GM12878 (cell line): Measurements from ENCODE around the gene VWA5B2. TPM values are rescaled to one million over a fixed set of nuclear protein-coding genes. Genes with fewer than 3 reads are reported as not detected.
A peak's percentile ranks its signal among the peaks of the same experiment; 100 is the strongest.

ENCODE experiments used
- ATAC-seq: fragments of 200-7000 bp; cut with Tn5 transposase; 3 replicates; pipeline ENCODE4 v1.9.1; 2020; ENCODE audit warnings: mild to moderate bottlenecking, moderate library complexity
- BruUV-seq: library from RNA; stranded (reverse); fragments of 400-500 nt; replicated peaks from 2 replicates; lab custom pipeline; 2021; lab: Mats Ljungman, UMichigan
- CTCF ChIA-PET: fragments of 300-600 bp; sonication (Branson Sonifier 250); formaldehyde crosslinking; extraction: SDS; loops from one replicate; lab custom pipeline; 2021; ENCODE audit warnings: inconsistent platforms; lab: Yijun Ruan, JAX
- POLR2A ChIA-PET: fragments of 350-600 bp; formaldehyde crosslinking; extraction: SDS; loops from one replicate; lab custom pipeline; 2021; ENCODE audit warnings: inconsistent platforms; lab: Charles Lee
- RAD21 ChIA-PET: fragments of 300-600 bp; sonication (Branson Sonifier 250); formaldehyde crosslinking; loops from one replicate; lab custom pipeline; 2023; ENCODE audit warnings: antibody characterized with exemption; ENCODE audit not compliant: unreplicated experiment; lab: Charles Lee
- SMC1A ChIA-PET: fragments of 300-600 bp; sonication (Branson Sonifier 250); formaldehyde crosslinking; loops from one replicate; lab custom pipeline; 2023; ENCODE audit not compliant: unreplicated experiment, uncharacterized antibody; lab: Charles Lee
- DNase-seq: peaks from one replicate; pipeline ENCODE4 v3.0.0-alpha.2; 2011; ENCODE audit warnings: low read depth, low spot score
- FAIRE-seq: peaks from 3 replicates; lab custom pipeline; 2011; peaks lifted over from hg19 to GRCh38; lab: Jason Lieb, UNC
- H2AFZ ChIP-seq: 2 replicates; pipeline ENCODE4 v1.6.0; 2011; ENCODE audit warnings: low read depth, low read length, control low read depth; ENCODE audit not compliant: control insufficient read depth
- H3K27ac ChIP-seq: 2 replicates; pipeline ENCODE4 v1.5.1; 2011; ENCODE audit warnings: control low read depth; ENCODE audit not compliant: control insufficient read depth, insufficient read depth
- H3K27me3 ChIP-seq, 2 experiments: replicated peaks in 1 of 2; 2 replicates each; pipeline versions ENCODE4 v1.6.0 to v1.6.1; 2011; ENCODE audit warnings: low read length in 1 of 2; ENCODE audit not compliant: control insufficient read depth in 2 of 2, insufficient read depth in 2 of 2
- H3K36me3 ChIP-seq, 2 experiments: 2 replicates each; pipeline ENCODE4 v1.5.1; 2011; ENCODE audit warnings: low read length in 1 of 2; ENCODE audit not compliant: control insufficient read depth in 2 of 2, insufficient read depth in 2 of 2
- H3K4me1 ChIP-seq: 2 replicates; pipeline ENCODE4 v1.6.1; 2011; ENCODE audit warnings: mild to moderate bottlenecking, low read length, moderate library complexity, mixed read lengths; ENCODE audit not compliant: control insufficient read depth, insufficient read depth
- H3K4me2 ChIP-seq: 2 replicates; pipeline ENCODE4 v1.6.0; 2011; ENCODE audit warnings: control low read depth; ENCODE audit not compliant: control insufficient read depth, insufficient read depth
- H3K4me3 ChIP-seq: fragments of 200-600 bp; sonication (generic); 2 replicates; pipeline ENCODE4 v1.5.1; 2016
- H3K79me2 ChIP-seq: 2 replicates; pipeline ENCODE4 v1.6.0; 2011; ENCODE audit warnings: low read length; ENCODE audit not compliant: control insufficient read depth, insufficient read depth
- H3K9ac ChIP-seq: 2 replicates; pipeline ENCODE4 v1.8.0; 2011; ENCODE audit warnings: low read length, control low read depth, mixed read lengths; ENCODE audit not compliant: control insufficient read depth, insufficient read depth
- H3K9me3 ChIP-seq: replicated peaks from 3 replicates; pipeline ENCODE4 v1.5.1; 2011; ENCODE audit warnings: mild to moderate bottlenecking, low read length; ENCODE audit not compliant: control insufficient read depth, insufficient read depth
- H4K20me1 ChIP-seq: 2 replicates; pipeline ENCODE4 v1.6.0; 2011; ENCODE audit not compliant: control insufficient read depth, insufficient read depth
- BCL11A ChIP-seq: IDR thresholded peaks from 2 replicates; pipeline ENCODE4 v1.6.1; 2011; ENCODE audit warnings: low read depth, low read length
- CHD1 ChIP-seq: IDR thresholded peaks from 2 replicates; pipeline ENCODE4 v1.6.1; 2012; ENCODE audit warnings: low read depth, low read length, improper control_type of control experiment
- FOS ChIP-seq: IDR thresholded peaks from 3 replicates; pipeline ENCODE4 v1.6.1; 2011; ENCODE audit warnings: borderline replicate concordance; ENCODE audit not compliant: insufficient read length; ENCODE audit errors: extremely low read depth
- HCFC1 ChIP-seq: fragments of 150-350 bp; IDR thresholded peaks from 2 replicates; pipeline ENCODE4 v1.6.1; 2014; ENCODE audit warnings: low read length
- HSF1 ChIP-seq: fragments of 150-350 bp; IDR thresholded peaks from 2 replicates; pipeline ENCODE4 v1.6.1; 2014; ENCODE audit warnings: mild to moderate bottlenecking, low read depth, low read length
- IKZF1 ChIP-seq: fragments of 450-650 bp; conservative IDR thresholded peaks from 2 replicates; pipeline ENCODE4 v1.6.1; 2017; ENCODE audit warnings: antibody characterized with exemption, mild to moderate bottlenecking
- NFIC ChIP-seq: IDR thresholded peaks from 2 replicates; pipeline ENCODE4 v1.6.1; 2012; ENCODE audit warnings: low read depth, mild to moderate bottlenecking, inconsistent platforms, low read length, moderate library complexity
- RAD21 ChIP-seq: IDR thresholded peaks from 2 replicates; pipeline ENCODE4 v1.6.1; 2011; ENCODE audit warnings: mild to moderate bottlenecking, low read depth, low read length, moderate library complexity; ENCODE audit not compliant: insufficient read depth
- RAD51 ChIP-seq: fragments of 450-650 bp; IDR thresholded peaks from 2 replicates; pipeline ENCODE4 v1.6.1; 2016; ENCODE audit warnings: moderate library complexity, mild to moderate bottlenecking, inconsistent platforms
- RBBP5 ChIP-seq: fragments of 200-600 bp; sonication (generic); conservative IDR thresholded peaks from 2 replicates; pipeline ENCODE4 v1.6.1; 2016
- SMC3 ChIP-seq: IDR thresholded peaks from 2 replicates; pipeline ENCODE4 v1.6.1; 2011; ENCODE audit warnings: low read length, improper control_type of control experiment, borderline replicate concordance
- SPI1 ChIP-seq: IDR thresholded peaks from 2 replicates; pipeline ENCODE4 v1.6.1; 2011; ENCODE audit warnings: low read depth, mild to moderate bottlenecking, low read length, moderate library complexity, borderline replicate concordance; ENCODE audit not compliant: insufficient read depth
- YY1 ChIP-seq: IDR thresholded peaks from 2 replicates; pipeline ENCODE4 v1.6.1; 2011; ENCODE audit warnings: low read depth, mild to moderate bottlenecking, low read length
- ZBTB4 ChIP-seq: fragments of 450-650 bp; formaldehyde crosslinking; IDR thresholded peaks from 2 replicates; pipeline ENCODE4 v1.4.0; 2022; ENCODE audit warnings: mild to moderate bottlenecking, moderate library complexity
- WGBS: methylation state at CpG from one replicate; pipeline ENCODE4 v1.1.6; 2016; ENCODE audit warnings: low lambda C conversion rate; ENCODE audit not compliant: insufficient replicate concordance, insufficient coverage; ENCODE audit errors: missing lambda C conversion rate; 5-methylcytosine and 5-hydroxymethylcytosine counted together
- in situ Hi-C: fragments of 300-500 bp; cut with MboI; formaldehyde crosslinking; loops from 9 replicates; pipeline ENCODE4 v1.14.3; 2018; ENCODE audit warnings: mixed read lengths
- intact Hi-C: fragments of 100-400 bp; cut with micrococcal nuclease; formaldehyde crosslinking; loops from one replicate; pipeline ENCODE4 v1.14.2; 2022; ENCODE audit not compliant: unreplicated experiment
- polyA plus RNA-seq, 11 experiments: library from polyadenylated mRNA; depleted of rRNA in 4 of 11; unstranded in 6 of 11; stranded (reverse) in 5 of 11; fragments of >200 nt; fragmentation: Nextera tagmentation in 4 of 11; fragmentation: Illumina TruSeq in 1 of 11; extraction: Ambion mirVana in 4 of 11; extraction: Trizol in 1 of 11; gene quantifications; 1 replicate in 1 of 11; 2 replicates in 10 of 11; pipeline versions ENCODE4 v1.2.1 to v1.2.3, GENCODE V29; 2011 to 2016; ENCODE audit warnings: inconsistent platforms in 2 of 11, missing spikeins in 2 of 11, low read depth in 1 of 11
- total RNA-seq, 4 experiments: library from RNA; depleted of rRNA in 3 of 4; stranded (reverse); fragments of >200 nt in 3 of 4; fragmentation: Illumina TruSeq in 1 of 4; extraction: Trizol in 1 of 4; gene quantifications; 2 replicates each; pipeline versions ENCODE4 v1.2.1 to v1.2.3, GENCODE V29; 2013 to 2021

Gene VWA5B2
- total and polyA plus RNA-seq, 10 of the 15 experiments (the other 5 are each of a cell fraction or from before 2014, with no cell fraction given), result 0.03 to 0.09 TPM; not detected in 8

GRCh38 chr3:184223946-184224345 is 5.4 kb upstream of the VWA5B2 start:
- ChIA-PET RAD21 (no interaction called here), SMC1A (no interaction called here), CTCF (interaction anchor here (0.9 kb wide), 1 partner anchor 27 kb away, joined by 3 read pairs; no protein-coding TSS in a partner anchor), POLR2A (no interaction called here)
- H3K27ac ChIP-seq, result no peak overlapping the region
- no peak for TF ChIP-seq RBBP5
- TF ChIP-seq HCFC1, result no peak
- no peak for TF ChIP-seq BCL11A
- no peak for TF ChIP-seq CHD1
- H3K27me3 ChIP-seq, result peaks cover 3 to 4% of the 10 kb centered on the region in 2 experiments; a peak in 3 of 4 replicates
- 25% methylated on average over 3 of the region's 3 CpGs for WGBS
- BruUV-seq, result no TSS peak
- FAIRE-seq (no peak), DNase-seq (no peak), ATAC-seq (no peak)
- intact Hi-C loops (no loop called here), in situ Hi-C loops (no loop called here)
- no peak overlapping the region for H2AFZ ChIP-seq
- H3K4me3 ChIP-seq, result no peak overlapping the region
- no peaks in the 10 kb centered on the region for H3K9me3 ChIP-seq
- H3K4me1 ChIP-seq, result no peaks in the 10 kb centered on the region
- no peak overlapping the region for H3K9ac ChIP-seq
- H3K4me2 ChIP-seq, result no peak overlapping the region
- H4K20me1 ChIP-seq, result no peaks in the 10 kb centered on the region
- no peaks in the 10 kb centered on the region for H3K36me3 ChIP-seq
- no peaks in the 10 kb centered on the region for H3K79me2 ChIP-seq

- Histone ChIP-seq H3K79me2 (no peaks in the 10 kb centered on the region), H3K27ac (no peak overlapping the region), H3K4me2 (no peak overlapping the region), H3K4me3 (no peak overlapping the region), H3K27me3 (peaks cover 16 to 18% of the 10 kb centered on the region in 2 experiments), H3K9ac (no peak overlapping the region), H3K36me3 (no peaks in the 10 kb centered on the region), H4K20me1 (no peaks in the 10 kb centered on the region), H2AFZ (no peak overlapping the region), H3K9me3 (no peaks in the 10 kb centered on the region), H3K4me1 (no peaks in the 10 kb centered on the region)
- CTCF ChIA-PET, result interaction anchor here (0.6 to 4.4 kb wide), 32 partner anchors 10 to 335 kb away, joined by 3 to 69 read pairs (median 4); partner anchors contain the start of genes ABCC5, ABCF3, AP2M1 and EEF1AKMT4
- no TSS peak for BruUV-seq
- peak; percentile 71 for ATAC-seq
- SMC1A ChIA-PET, result interaction anchor here (1.0 to 3.7 kb wide), 10 partner anchors 10 to 332 kb away, joined by 3 to 15 read pairs (median 4); partner anchors contain the start of gene EEF1AKMT4
- 3% methylated on average over 2 of the region's 2 CpGs for WGBS
- POLR2A ChIA-PET, result interaction anchor here (0.5 to 0.6 kb wide), 2 partner anchors 49 to 443 kb away, joined by 3 to 4 read pairs; no protein-coding TSS in a partner anchor
- no peak for DNase-seq
- intact Hi-C loops (loop anchor here (2.0 kb wide), 1 partner anchor 61 kb away; no protein-coding TSS in a partner anchor), in situ Hi-C loops (no loop called here)
- peak; percentile 91 for FAIRE-seq
- RAD21 ChIA-PET, result interaction anchor here (0.9 to 2.3 kb wide), 10 partner anchors 10 to 332 kb away, joined by 3 to 17 read pairs (median 5); partner anchors contain the start of gene EEF1AKMT4
- TF ChIP-seq SMC3 (peak; percentile 75), FOS (no peak), ZBTB4 (no peak), RAD21 (peak; percentile 54), NFIC (no peak), SPI1 (no peak), HSF1 (no peak), YY1 (0 out of 2 replicates have a peak, but pooled peaks have one; percentile 19), IKZF1 (no peak), RAD51 (no peak)
Measured at GRCh38 chr3:184227481-184227935, 1.9 kb upstream of the VWA5B2 start.
